Renal cortical epithelial cell (primary cell): ENCODE data around the gene DGUOK. TPM values are rescaled to one million over a fixed set of nuclear protein-coding genes. Genes with fewer than 3 reads are reported as not detected.

ENCODE experiments used
- DNase-seq: peaks from one replicate; pipeline ENCODE4 v3.0.0-alpha.2; 2011; ENCODE audit warnings: low read depth
- total RNA-seq: library from RNA; depleted of rRNA; stranded (reverse); fragments of >200 nt; gene quantifications from 2 replicates; pipeline ENCODE4 v1.2.3, GENCODE V29; 2014

Gene DGUOK
- total RNA-seq, 1 donor from 2014 or later: 26.9 TPM

DNA sequence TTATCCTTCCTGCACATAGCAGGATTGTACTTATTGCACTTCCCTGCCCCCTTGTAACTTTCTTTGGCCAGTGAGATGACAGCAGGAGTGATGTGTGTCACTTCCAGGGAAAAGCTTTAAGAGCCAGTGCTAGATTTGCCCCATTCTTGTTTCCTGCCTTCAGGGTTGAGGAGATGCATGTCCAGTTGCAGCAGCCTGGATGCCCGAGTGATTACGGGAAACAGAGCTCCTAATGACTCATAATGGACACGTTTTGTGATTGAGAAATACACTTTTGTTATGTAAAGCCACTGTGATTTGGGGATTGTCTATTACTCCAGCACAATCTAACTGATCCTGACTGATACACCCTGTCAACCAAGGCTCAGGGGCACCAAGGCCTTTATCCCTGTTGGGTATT, 53.0 kb downstream of the DGUOK start:
- peak; percentile 95 for DNase-seq

DNA sequence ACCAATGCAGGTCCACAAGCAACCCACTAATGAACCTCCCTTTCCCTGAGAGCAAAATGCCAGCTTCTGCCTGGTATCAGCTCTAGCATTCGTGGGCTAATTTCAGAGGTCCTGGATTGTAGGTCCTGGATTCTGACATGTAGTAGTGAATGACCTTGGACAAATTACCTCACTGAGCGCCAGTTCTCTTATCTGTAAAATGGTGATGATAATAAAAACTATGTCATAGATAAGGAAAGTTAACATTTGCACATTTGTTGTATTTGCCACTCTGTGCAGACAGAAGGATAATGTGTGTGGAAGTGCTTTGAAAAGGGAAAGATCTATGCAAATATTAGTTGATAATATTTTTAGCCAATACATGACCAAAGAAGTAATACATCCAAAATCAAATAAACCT, 53.9 kb downstream of the DGUOK start:
- DNase-seq: no peak

DNA sequence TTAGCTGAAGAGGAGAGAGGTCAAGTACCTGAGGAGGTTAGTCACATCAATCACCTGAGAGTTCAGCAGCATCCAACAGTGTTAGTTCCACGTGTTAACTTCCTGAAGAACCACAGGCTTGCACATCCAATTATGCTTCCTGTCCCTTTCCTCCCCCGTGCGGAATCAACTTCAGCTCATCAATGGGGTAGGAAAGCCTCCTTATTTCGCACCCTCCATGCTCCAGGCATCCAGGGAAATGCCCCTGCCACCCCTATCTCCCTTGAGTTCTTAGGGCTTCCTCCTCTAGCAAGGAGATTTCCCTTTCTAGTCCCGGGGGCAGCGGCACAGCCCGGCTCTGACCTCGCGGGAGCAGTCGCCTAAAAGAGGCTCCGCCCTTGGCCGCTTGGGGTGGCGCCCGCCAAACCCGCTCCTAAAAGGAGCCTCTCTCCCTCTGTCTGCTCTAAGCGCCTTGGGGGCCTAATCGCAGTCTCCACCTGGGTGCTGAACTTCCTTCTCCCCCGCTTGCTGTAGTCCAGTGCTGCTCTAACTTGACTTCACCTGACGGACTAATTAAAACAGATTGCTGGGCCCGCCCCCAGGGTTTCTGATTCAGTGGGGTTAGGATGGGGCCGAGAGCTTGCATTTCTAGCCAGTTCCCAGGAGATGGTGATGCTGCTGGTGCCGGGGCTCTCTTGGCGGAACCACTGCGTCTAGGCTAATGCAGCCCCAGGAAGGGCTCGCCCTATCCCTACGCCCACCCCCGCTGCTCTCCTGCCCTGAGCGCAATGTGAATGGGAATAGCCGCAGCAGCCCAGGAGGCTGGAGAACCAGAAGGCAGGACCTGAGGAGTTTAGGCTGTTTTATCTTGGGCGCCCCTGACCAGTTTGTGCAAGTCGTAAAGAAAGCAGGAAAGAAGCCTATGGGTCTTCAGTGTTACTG, 54.7 kb downstream of the DGUOK start:
- no peak for DNase-seq

DNA sequence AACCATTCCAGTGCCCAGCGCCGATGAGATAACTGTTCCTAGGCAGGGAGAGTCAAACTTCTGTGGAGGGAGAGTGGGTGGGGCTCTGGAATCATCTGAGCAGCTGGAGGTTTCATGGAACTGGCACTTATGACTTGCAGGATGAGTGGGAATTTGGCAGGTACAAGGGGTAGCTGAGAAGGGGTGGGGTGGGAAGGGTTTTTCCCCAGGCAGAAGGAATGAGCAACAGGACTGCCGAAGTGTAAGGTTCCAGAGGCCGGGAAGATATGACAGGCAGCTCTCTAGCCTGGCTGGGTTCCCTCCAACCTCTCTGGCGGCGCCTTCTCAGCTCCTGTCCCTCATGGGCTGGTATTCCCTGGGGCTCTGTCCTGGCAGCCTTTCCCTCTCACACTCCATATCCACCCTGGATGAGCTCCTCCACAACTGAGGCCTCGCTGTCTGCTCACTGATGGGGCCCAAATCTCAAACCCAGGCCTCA, 55.5 kb downstream of the DGUOK start:
- no peak for DNase-seq

DNA sequence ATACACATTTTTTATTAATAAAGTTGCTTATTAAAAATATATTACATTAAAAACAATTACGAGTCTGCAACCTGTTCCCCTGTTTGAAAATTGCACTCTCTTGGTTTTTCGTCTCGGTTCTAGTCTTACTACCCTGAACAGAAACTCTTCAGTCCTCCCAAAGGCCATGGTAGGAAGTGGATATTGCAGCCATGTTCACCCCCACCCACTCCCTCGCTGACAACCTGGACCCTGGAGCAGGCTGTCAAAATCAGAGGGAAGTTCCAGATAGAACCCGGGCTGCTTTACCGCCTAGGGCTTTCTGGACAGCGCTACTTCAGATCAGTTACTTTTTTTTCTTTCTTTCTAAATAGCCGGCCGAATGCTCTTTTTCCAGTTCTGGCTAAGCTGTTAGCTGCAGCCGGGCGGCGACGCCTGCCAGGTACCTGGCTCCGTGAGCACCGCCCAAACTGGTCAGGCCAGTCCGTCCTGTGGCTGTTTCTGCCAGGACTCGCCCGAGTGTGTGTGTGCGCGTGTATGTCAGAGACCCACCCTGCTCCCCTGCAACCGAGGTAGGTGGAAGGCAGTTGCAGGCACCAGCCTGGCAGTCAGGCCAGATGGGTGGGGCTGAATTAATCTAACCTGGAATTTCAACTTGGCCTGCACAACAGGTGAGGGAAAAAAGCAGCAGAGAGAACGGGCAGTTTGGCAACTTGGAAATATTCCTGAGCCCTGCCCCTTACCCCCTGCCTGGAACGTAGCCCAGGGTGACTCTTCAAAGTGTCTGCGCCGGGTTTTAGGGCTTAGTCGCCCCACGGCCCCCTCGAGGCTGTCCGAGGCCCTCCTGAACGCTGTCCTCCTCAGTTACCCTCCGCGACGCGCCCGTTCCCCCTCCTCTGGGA, 56.9 kb downstream of the DGUOK start:
- peak; percentile 53 for DNase-seq

DNA sequence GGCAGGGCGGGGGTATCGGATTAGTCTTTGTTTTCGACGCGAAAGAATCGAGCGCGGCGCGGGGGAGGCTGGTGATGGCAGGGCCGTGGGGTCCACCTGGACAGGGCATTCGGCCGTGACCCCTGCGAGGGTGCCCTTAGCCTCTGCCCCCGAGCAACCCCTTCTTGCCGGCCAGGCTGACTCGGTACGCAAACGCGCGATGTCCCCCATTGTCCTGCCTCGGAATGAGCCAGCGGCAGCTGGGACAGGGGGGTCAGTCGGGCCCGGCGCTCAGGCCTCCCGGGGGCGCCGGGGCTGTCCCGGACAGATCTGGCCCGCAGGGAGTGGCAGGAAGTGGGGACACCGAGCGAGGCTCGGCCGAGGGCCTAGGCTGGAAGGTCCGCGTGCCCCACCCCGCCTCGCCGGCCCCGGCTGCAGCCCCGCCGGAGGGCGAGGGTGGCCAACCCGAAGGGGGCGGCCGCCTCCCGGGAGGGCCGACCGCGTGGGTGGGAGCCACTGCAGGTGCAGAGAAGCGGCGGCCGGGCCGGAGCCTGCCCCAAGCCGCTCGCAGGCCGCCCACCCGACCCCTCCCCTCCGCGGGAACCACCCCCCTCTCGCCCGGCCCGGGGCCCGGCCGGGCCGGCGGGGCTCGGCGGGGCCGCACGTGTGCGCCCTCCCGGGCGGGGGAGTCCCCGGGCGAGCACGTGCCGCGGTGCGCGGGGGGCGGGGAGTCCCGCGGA, 57.7 kb downstream of the DGUOK start, which contains the start of gene TET3:
TET3 (plus strand) TSS at position 708 of the 719 bp plus-strand sequence. CDS start 1,494 bp downstream, outside the sequence.
- no peak for DNase-seq

DNA sequence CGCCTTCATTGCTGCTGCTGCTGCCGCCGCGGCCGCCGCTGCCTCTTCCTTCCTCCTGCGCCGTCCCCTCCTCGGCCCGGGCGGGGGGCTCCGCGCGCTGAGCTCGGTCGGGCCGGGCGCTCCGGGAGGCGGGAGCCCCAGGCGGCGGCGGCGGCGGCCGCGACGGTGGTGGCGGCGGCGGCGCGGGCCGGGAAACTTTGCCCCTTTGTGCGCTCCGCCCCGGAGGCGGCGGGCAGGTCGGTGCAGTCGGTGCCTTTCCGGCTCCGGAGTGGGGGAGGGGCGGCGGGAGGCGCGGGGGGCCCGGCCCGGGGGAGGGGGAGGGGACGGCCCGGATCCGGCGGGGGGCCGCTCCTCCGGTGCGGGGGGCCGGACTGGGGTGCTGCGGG, 58.2 kb downstream of the DGUOK start:
- no peak for DNase-seq

DNA sequence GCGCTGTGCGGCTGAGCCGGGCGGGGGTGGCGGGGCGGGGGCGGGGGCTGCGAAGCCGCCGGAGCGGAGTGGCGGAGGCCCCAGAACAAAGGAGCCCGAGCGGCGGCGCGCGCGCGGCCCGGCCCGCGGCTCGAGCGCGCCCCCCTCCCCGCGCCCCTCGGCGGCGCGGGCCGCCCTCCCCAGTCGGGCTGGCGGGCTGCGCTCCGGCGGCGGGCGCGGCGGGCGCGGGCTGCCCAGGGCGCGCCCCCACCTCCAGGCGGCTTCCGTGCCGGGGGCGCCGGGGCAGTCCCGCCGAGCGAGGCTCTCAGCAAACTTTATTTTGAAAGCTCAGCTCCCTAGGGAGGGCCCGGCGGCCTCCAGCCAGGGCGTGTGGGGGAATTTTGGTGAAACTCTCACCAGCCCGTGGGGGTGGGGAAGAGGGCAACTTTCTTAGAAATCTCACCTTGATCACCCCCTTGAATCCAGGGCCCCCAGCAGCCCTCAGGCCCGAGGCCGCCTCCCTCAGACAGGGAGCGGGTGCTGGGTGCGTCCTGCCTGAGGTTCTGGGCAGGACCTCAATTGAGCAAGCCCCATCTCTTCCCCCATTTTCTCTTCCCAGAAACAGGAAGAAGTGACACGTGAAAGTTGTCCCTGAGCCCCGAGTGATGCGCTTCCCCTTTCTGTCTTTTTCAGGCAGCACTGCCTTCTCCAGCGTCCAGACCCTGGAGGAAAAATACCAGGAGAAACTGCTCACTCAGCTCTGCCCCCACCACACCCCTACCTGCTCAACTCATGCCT, 58.8 kb downstream of the DGUOK start:
- no peak for DNase-seq

DNA sequence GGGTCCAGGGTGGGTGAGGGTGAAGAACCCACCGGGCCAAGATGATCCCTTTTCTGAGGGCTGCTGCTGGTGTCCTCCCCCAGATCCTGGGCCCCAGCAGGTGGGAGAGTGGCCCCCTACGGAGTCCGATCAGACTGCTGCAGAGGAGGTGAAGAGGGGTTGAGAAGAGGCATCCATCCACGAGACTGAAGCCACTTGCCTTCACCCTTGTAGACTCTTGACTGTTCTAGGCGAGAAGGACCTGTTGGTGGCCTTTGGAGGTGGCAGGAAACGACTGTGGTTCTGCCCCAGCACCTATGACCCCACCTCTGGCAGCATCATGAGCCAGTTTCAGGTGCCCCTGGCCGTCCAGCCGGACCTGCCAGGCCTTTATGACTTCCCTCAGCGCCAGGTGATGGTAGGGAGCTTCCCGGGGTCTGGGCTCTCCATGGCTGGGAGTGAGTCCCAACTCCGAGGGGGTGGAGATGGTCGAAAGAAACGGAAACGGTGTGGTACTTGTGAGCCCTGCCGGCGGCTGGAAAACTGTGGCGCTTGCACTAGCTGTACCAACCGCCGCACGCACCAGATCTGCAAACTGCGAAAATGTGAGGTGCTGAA, 59.5 kb downstream of the DGUOK start:
- no peak for DNase-seq

DNA sequence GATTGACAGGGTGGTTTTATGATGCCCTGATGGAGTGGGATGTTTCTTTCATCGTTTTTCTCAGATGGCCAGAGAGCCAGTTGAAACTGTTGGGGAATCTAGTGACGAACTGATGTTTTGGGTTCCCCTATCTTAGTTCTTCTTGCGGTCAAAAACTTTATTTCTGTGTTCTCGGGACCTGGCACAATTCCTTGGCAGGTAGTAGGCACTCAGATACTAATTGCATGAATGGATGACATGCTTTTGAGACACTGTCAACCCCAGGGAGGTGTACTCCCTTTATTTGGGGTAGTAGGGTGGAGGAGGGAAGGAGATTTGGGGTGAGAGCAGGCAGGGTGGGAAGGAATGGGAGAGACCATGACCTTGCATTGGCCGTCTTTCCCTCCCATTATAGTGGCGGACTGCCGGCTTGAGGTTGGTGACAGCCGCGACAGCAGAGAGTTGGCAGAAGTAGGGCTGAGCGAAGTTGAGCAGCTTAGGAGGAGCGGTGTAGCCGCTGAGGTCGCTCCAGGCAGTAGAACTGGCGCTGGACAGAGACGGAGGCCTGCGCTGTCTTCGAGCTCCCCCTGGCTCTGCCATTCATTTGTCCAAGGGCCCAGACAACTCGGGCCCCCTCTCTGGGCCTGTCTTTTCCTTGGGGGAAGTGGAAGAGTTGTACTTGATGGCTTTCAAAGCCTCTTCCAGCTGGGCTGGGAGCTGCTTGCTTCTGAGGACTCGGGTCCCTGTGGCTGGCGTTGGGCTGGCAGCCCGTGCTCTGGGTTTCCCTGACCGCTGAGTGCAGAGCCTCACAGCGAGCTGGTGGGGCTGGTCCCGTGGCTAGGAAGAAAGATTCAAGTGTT, 60.6 kb downstream of the DGUOK start:
- DNase-seq: peak; percentile 33

DNA sequence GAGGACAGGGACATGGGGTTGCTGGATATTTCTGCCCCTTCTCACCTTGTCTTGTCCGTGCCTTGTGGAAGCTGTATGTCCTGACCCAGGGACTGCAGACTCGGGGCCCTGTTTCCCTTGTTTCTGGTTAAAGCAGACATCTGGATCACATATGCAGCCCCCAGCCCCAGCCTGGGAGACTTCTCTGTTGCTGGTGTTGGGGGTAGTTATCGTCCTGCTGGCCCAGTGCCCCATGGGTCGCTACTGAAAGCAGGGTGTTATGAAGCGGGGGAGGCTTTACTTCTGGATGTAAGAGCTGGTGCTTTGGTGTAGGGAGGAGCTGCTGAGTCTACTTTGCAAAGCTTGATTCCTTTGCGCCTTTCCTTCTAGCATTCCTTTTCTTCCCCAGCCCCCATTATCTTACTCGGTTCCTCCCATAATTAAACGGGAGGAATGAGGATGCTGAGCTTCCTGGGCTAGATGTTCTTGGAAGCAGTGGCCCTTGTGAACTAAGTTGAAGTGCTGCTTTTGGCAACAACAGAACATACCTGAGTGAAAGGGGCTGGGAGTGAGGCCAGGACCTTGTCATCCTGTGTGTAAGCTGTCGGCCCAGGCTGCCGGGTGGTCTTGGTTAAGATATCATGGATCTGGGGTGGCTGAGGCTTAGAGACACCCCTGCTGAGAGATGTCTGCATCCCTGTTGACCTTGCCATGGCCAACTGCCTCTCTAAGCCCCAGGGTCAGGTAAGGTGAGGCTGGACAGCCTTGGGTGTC, 61.4 kb downstream of the DGUOK start:
- no peak for DNase-seq

DNA sequence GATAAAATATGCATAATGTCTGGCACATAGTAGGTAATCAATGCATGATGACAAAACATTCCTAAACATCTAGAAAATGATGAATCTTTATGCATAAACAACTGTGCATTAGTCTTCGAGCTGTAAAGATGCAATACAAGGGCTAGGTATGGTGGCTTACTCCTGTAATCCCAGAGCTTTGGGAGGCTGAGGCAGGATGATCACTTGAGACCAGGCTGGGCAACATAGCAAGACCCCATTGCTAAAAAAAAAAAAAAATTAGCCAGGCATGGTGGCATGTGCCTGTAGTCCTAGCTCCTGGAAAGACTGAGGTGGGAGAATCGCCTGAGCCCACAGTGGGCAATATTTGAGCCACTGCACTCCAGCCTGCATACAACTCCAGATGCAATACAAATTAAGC, 63.3 kb downstream of the DGUOK start:
- DNase-seq: no peak

DNA sequence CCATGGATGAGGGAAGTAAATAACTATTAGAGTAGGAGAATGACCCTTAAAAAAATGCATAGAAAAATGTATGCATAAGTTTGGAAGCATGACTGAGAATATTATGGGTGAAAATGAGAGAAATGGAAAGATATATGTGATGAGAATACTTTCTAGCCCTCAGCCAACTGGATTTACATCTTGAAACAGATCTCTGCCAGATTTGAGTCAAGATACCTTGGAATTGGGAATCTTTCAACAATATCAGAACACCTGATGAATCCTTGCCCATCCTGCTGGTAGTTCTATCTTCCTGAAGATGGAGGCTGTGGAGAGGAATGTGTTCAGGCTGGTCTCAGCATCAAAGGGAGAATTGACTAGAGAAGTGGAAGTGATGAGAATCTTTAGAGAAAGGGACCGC, 63.9 kb downstream of the DGUOK start:
- no peak for DNase-seq

DNA sequence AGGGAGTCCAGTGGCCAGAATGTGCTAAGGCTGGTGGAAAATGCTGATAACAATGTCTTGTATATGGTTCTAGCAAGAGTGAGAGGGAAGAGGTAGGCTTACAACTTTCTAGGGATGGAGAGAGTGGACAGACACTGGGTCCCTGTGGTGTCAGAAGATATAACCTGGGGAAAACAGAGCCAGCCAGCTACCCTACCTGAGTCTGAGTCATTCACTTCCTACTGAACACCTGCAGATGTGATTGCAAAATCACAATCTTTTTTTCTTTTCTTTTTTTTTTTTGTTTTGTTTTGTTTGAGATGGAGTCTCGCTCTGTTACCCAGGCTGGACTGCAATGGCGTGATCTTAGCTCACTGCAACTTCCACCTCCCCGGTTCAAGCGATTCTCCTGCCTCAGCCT, 65.4 kb downstream of the DGUOK start:
- DNase-seq: no peak

DNA sequence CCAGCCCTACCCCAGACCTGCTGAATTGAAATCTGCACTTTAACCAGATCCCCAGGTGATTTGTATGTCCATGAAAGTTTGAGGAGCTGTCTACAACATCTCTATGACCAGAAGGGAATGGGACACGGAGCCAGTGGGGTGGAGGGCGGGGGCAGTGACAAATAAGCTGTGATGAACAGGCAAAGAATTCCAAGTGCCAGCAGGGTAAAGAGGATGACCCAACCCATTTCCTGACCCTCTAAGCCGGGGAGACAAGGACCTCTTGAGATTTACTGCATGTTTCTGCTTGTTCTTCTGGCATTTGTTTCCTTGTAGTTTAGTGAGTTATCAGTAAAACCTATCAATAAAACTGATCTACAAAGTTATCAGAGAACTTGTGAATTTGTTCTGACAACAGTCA, 66.7 kb downstream of the DGUOK start:
- no peak for DNase-seq

DNA sequence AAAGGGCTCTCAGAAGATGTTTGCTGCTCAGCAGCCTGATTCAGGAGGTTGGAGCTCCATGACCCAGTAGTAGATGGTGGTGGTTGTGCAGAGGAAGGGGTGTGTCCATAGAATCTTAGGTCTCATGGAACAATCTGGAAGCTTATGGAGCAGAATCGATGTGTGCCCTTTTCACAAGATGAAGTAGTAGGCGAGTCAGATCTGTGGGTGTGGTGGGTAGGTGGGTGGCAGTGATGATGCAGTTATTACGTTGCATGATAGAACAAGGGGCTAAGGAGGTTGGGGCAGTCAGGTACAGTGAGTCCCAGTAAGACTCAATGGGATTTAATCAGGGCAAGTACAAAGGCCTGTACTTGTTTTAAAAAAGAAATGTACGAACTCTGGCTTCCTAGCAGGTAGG, 67.1 kb downstream of the DGUOK start:
- no peak for DNase-seq

DNA sequence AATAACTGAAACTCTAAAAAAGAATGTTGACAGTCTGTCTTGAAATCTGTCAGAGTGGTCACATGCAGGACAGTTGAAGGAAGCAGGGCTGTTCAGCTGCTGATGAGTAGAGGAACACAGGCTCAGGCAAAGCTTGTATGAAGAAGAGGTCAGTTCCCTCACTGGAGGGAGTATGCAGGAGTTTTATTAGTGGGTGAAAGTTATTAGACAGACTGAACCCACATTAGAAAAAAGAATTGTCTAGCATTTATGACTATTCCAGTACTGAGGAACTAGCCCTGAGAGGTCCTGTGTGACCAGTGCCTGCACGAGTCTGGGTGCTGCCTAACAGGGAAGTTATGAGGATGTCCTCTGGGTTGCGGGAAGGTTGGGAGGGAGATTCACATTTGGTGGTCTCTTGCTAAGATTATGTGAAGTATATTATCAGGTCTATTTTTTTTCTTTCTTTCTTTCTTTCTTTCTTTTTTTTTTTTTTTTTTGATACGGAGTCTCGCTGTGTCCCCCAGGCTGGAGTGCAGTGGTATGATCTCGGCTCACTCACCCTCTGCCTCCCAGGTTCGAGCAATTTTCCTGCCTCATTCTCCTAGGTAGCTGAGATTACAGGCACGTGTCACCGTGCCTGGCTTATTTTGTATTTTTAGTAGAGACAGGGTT, 67.6 kb downstream of the DGUOK start:
- no peak for DNase-seq

DNA sequence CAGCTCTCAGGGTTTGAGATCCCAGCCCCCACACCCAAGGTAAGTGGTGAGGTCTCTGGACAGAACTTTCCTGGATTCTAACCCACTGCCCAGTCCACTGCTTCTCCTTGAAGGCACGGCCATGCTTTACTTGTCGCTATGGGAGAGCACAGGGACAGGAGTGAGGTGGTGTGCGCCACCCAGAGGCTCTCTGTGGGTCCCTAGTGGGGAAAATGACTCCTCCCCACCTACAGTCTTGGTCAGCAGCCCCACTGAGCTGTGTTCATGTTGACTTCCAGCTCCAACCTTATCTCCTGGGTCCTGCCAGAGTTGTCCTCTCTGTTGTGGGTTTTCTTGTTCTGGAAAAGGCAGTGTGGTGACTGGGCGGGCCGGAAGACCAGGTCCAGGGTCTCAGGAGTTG, 69.1 kb downstream of the DGUOK start:
- no peak for DNase-seq

DNA sequence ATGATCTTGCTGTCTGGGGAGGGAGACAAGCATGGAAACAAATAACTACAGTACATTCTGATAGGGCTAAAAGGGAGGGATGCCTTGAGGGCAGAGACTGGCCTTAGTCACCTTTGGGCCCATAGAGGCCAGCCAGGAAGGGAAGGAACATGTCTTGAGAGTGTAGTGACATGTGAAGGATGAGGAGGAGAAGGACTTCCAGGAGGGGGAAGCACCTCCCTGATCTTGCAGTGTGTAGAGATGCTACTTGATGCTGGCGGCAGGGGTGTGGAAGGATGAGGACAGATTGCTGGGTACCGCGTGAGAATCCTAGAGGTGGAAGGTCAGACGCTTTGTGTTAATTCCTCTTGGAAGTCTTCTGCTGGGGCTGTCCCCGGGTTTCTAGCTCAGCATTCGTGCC, 71.1 kb downstream of the DGUOK start:
- DNase-seq: no peak
